Hematopoietic multipotent progenitor cell treated with erythropoietin and hydrocortisone succinate and interleukin-3 and kit ligand, for 6 days (in vitro differentiated cells): Measurements from ENCODE around the gene SLC6A16.
"Not testable (repeated sequence)": the region's sequence is repeated elsewhere in the genome, so short reads cannot be mapped to it uniquely, and the experiment has no call there.

ENCODE experiments used
- DNase-seq: peaks from one replicate; pipeline ENCODE4 v3.0.0-alpha.2; 2015

Gene SLC6A16

DNA sequence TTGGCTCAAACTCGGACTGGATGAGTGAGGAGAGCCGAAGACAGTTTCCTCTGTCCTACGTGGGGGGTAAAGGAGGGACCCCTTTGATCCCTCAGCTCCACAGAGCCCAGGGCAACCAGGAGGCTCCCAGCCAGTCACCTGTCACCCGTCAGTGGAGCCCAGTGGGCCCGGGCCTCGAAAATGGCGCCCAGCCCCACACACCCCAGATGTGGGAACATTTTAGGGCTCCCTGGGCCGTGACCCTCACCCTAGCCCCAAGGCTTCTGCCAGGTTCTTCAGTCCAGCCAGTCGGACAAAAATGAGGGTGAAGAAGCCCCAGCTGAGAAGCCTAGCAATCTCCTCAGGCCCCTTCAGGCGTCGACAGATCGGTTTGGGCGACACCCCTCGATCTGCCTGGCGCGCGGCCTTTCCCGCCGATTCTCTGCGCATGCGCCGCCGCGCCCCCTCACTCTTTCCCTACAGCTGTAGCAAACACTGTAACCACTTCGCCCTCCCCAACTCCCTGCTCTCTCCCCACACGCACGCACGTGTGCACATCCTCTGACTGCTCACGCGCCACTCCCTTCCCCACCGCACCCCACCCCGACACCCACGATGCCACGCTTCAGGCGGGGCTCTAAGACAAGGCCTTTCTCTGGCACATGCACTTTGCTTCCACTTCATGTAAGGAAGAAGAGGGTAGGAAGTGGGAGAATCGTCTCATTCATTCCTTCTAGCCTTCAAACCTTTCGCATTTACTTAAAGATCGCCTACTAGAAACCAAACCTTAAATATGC lies at the start of gene SLC6A16:
Gene SLC6A16, minus strand, starts transcription at position 391 of the 776 bp plus-strand sequence. CDS start 13,844 bp downstream, outside the sequence.
- DNase-seq: no peak

DNA sequence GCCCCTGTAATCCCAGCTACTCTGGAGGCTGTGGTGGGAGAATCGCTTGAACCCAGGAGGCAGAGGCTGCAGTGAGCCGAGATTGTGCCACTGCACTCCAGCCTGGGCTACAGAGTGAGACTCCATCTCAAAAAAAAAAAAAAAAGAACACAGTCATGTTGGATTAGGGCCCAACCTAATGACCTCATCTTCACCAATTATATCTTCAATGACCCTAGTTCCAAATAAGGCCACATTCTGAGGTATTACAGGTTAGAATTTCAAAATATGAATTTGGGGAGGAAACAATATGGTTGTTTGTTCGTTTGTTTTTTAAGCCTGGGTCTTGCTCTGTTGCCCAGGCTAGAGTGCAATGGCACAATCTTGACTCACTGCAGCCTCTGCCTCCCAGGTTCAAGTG lies 48.2 kb upstream of the SLC6A16 start:
- DNase-seq: not testable (repeated sequence)

GRCh38 chr19:49371184-49371583 lies 46.2 kb upstream of the SLC6A16 start:
- no peak for DNase-seq

- DNase-seq: no peak
These were observed 43.8 kb upstream of the SLC6A16 start for GRCh38 chr19:49368711-49369358.

DNA sequence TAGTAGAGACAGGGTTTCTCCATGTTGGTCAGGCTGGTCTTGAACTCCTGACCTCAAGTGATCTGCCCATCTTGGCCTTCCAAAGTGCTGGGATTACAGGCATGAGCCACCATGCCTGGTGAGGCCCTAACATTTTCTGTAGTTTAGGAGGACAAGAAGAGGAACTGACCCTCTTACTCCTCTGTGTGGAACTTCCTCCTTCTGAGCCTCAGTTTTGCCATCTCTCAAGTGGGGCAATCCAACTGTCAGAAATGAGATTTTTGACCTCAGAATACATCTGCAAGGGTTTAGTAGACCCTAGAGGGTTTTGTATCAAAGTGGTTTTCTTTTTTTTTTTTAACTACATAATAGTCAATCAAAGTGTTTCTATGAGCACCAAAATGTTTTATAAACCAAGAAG lies 41.1 kb upstream of the SLC6A16 start:
- DNase-seq: no peak

DNA sequence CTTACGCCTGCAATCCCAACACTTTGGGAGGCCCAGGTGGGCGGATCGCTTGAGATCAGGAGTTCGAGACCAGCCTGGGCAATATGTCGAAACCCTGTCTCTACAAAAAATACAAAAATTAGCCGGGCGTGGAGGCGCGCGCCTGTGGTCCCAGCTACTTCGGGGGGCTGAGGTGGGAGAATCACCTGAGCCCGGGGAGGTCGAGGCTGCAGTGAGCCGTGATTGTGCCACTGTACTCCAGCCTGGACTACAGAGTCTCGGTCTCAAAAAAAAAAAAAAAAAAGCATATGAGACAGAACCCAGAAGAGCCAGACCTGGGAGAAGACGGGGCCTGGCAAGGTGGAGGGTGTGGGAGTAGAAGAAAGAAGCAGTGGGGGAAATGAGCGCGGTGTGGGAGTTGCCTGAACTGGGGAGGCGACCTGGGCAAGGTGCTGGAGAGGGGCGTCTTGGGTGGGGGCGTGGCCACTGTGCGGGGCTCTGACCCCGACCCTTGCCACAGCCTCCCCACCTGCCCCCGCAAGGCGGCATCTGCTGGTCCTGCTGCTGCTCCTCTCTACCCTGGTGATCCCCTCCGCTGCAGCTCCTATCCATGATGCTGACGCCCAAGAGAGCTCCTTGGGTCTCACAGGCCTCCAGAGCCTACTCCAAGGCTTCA lies 39.2 kb upstream of the SLC6A16 start:
- DNase-seq: no peak

DNA sequence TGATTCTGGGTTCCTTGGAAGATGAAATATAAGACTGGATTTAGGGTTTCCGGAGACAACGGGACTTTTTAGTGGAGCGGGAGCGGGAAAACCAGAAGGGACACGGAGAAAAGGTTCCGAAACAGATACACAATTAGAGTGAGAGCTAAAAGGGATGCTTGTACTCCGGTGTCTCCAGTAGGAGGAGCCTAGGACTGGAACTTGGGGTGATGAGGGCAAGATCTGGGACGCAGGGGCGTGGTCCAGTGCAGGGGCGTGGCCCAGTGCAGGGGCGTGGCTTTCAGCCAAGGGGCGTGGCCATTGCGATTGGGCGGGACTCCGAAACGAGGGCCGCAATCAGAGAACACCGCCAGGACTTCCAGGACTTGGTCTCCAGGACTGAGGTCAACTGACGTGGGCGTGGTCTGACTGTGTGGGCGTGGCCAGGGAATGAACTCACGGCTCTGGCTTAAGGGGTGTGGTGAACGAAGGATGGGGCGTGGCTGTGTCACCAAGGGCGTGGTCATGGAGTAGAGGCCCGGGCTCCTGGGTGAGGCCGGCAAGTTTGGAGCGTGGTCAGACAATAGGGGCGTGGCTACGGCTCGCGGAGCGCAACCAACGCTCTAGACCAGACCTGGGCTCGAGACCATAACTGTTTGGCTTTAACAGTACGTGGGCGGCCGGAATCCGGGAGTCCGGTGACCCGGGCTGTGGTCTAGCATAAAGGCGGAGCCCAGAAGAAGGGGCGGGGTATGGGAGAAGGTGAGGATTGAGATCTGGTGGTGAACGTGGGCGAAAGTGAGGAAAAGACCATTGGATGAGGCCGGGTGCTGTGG lies 38.5 kb upstream of the SLC6A16 start, which contains the start of gene DKKL1:
Gene DKKL1, plus strand, starts transcription at position 610 of the 815 bp plus-strand sequence. Its CDS starts 122 bp downstream, at position 732.
- DNase-seq: peak; percentile 97

GRCh38 chr19:49362929-49363267 lies 37.9 kb upstream of the SLC6A16 start:
- DNase-seq: no peak

- DNase-seq: no peak
These were observed 37.3 kb upstream of the SLC6A16 start, which contains the start of gene TEAD2 for GRCh38 chr19:49362048-49362928. Gene TEAD2 (minus strand): TSS chr19:49362416. CDS start chr19:49360075, 2,341 bp downstream.

- DNase-seq: no peak
These were observed 36.6 kb upstream of the SLC6A16 start for GRCh38 chr19:49361438-49362047.

GRCh38 chr19:49359851-49360820 lies 35.1 kb upstream of the SLC6A16 start:
- no peak for DNase-seq

- DNase-seq: no peak
These were observed 32.2 kb upstream of the SLC6A16 start for GRCh38 chr19:49357186-49357585.

DNA sequence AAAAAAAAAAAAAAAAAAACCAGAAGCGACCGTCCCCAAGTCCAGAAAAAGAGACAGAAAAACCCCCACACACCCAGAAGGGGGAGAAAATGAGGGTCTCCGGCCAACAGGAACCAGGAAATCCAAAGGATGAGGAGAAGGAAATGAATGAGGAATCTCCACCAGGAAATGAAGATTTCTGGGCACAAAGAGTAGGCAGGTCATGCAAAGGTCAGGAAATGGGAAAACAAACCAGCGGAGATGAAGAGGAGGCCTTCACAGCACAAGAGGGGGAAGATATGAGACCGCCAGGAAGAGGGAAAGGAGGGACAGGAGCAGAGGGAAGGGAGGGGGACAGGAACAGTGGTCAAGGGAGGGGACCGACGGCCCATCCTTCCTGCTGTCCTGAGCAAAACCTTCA lies 31.4 kb upstream of the SLC6A16 start:
- no peak for DNase-seq

GRCh38 chr19:49355909-49356353 lies 30.9 kb upstream of the SLC6A16 start:
- no peak for DNase-seq

DNA sequence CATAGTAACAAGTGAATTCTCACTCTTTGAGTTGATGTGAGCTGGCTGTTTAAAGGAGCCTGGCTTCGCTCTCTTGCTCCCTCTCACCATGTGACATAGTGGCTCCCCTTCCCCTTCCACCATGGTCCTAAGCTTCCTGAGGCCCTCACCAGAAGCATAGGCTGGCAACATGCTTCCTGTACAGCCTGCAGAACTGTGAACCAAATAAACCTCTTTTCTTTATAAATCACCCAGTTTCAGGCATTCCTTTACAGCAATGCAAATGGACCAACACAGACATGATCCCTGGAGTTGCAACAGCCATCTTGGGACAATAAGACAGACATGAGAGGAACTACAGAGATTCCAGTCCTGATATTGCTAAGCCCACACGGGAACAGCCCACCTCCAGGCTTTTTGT lies 24.6 kb upstream of the SLC6A16 start:
- DNase-seq: no peak

DNA sequence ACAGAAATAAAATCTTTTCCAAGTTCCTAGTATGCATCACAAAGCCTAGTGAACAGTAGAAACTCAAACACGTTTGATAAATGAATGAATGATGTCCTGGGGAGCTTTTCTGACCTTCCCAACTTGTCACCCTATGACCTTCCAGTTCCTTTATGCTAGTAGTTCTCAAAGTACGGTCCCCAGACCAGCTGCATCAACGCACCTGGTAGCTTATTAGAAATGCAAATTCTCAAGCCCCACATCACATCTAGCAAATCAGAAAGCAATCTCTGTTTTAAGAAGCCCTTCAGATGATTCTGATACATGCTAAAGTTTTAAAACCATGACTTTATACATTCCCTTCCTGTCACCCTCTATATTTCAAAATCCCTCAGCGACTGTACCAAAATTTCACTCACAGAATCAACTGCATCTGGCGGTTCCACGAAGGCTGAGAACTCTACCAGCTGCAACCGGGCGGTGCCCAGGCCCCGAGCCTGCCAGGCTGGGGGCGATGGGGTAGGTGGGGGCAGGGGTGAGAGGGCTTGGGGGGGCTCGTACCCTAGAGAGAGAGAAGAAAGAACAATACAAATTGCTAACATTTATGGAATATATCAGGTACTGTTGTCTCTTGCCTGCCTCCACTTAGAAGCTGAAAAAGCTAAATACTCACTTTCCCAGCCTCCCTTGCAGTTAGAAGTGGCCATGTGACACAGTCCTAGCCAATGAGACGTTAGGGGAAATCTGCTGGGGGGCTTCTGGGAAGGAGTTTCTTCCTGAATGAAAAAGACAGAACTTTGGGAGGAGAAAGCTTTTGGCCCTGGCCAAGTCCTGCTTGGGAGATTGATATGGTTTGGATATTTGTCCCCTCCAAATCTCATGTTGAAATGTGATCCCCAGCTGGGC lies 23.6 kb upstream of the SLC6A16 start:
- DNase-seq: no peak

GRCh38 chr19:49347835-49348234 lies 22.8 kb upstream of the SLC6A16 start:
- peak; percentile 58 for DNase-seq

DNA sequence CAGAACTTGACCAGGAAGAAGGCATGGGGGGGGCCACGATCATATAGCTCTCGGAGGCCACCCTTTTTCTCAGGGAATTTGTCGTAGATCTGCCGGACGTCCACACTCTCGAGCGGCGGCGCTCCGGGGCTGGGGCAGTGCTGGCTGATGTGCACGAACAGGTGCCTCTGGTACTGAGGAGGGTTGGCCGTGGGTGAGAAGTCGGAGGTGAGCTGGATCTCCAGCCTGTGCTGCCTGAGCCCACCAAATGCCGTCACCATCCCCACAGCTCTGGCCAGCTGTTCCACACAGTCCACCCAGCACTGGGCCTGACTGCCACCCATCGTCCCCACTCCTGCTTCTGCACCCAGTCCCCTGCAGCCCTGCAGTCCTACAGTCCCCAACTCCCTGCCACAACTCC lies 22.2 kb upstream of the SLC6A16 start:
- DNase-seq: no peak
